Lung (tissue), 12 donors: Measurements from ENCODE around the gene TAS2R8. TPM values are rescaled to one million over a fixed set of nuclear protein-coding genes. Genes with fewer than 3 reads are reported as not detected.

Experiments
- ATAC-seq: fragments of 200-7000 bp; cut with Tn5 transposase; one replicate; pipeline ENCODE4 v1.9.1; 2020; ENCODE audit warnings: moderate number of reproducible peaks; ENCODE audit not compliant: insufficient read depth, low FRiP score
- DNase-seq, 3 donors: peaks; one replicate each; pipeline ENCODE4 v3.0.0-alpha.2; 2013 to 2017
- H3K27ac ChIP-seq, 2 donors: one replicate each; pipeline ENCODE4 v1.5.1; 2013; ENCODE audit warnings: mild to moderate bottlenecking in 2 of 2, moderate library complexity in 2 of 2, control low read depth in 1 of 2, inconsistent platforms in 1 of 2, low read depth in 1 of 2, low read length in 1 of 2
- H3K27me3 ChIP-seq, 3 donors: one replicate each; pipeline ENCODE4 v1.5.1; 2013; ENCODE audit warnings: low read length in 2 of 3; ENCODE audit not compliant: control insufficient read depth in 3 of 3, insufficient read depth in 3 of 3
- H3K36me3 ChIP-seq, 4 donors: one replicate each; pipeline ENCODE4 v1.5.1; 2013; ENCODE audit warnings: low read length in 4 of 4, mild to moderate bottlenecking in 1 of 4, moderate library complexity in 1 of 4; ENCODE audit not compliant: control insufficient read depth in 4 of 4, insufficient read depth in 4 of 4
- H3K4me1 ChIP-seq, 5 donors: one replicate each; pipeline ENCODE4 v1.5.1; 2013; ENCODE audit warnings: low read length in 5 of 5, mild to moderate bottlenecking in 2 of 5, moderate library complexity in 1 of 5; ENCODE audit not compliant: control insufficient read depth in 5 of 5, insufficient read depth in 5 of 5
- H3K4me3 ChIP-seq: one replicate; pipeline ENCODE4 v1.5.1; 2013; ENCODE audit warnings: mild to moderate bottlenecking, control low read depth, moderate library complexity
- H3K9ac ChIP-seq, 2 donors: one replicate each; pipeline ENCODE4 v1.5.1; 2013; ENCODE audit warnings: low read length in 2 of 2, control low read depth in 1 of 2; ENCODE audit not compliant: insufficient read depth in 1 of 2
- H3K9me3 ChIP-seq, 4 donors: one replicate each; pipeline ENCODE4 v1.5.1; 2013; ENCODE audit warnings: low read length in 3 of 4, mild to moderate bottlenecking in 1 of 4, moderate library complexity in 1 of 4; ENCODE audit not compliant: control insufficient read depth in 4 of 4, insufficient read depth in 3 of 4
- WGBS, 2 donors: extraction: QIAGEN DNeasy Blood & Tissue Kit; methylation state at CpG; one replicate each; pipeline ENCODE4 v1.1.7; 2013; 5-methylcytosine and 5-hydroxymethylcytosine counted together
- polyA plus RNA-seq, 2 donors: library from polyadenylated mRNA; stranded (reverse); fragments of 200-250 nt; gene quantifications; one replicate each; pipeline ENCODE4 v1.2.1, GENCODE V29; 2013
- total RNA-seq, 2 donors: library from RNA; depleted of rRNA in 1 of 2; stranded (reverse); fragments of >200 nt in 1 of 2; gene quantifications; one replicate each; pipeline ENCODE4 v1.2.1, GENCODE V29; 2014 to 2021
- TF ChIP-seq, protein P1 (sequence below): IDR thresholded peaks from 2 replicates; pipeline ENCODE4 v1.5.1; 2012; ENCODE audit warnings: mild to moderate bottlenecking; ENCODE audit errors: control extremely low read depth, extremely low read depth
- donor health status: control.
- donor health status: control.
- donor health status: Bipolar disorder and iron deficiency.
- donor health status: healthy.
- donor health status: DM: yes; HTN: yes; CAD: no.

TAS2R8 gene
- total and polyA plus RNA-seq, 4 donors = not detected

DNA sequence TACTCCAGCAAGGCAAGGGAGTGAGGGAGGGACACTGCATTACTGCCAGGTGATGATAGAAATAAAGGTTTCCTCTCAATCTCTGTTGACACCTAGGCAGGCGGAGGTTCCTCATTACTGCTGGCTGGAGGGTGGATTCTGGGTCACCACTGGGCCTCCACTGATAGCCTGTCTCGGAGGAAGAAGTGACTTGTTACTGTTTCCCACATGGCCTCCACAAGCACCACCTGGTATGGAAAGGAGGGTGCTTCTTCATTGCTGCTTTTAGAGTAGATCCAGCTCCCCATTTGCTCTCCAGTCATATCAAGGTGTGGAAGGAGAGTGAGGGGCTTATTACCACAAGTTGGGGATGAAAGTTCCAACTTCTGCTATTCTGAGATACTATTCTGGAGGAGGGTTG is 35.8 kb upstream of the TAS2R8 start:
- H3K4me3 ChIP-seq = no peak overlapping the region
- H3K36me3 ChIP-seq = peaks cover 0 to 8% (median 2%) of the 10 kb centered on the region in 4 donors
- H3K27me3 ChIP-seq = no peaks in the 10 kb centered on the region
- no peaks in the 10 kb centered on the region for H3K4me1 ChIP-seq
- ATAC-seq = no peak
- TF ChIP-seq, protein P1, sequence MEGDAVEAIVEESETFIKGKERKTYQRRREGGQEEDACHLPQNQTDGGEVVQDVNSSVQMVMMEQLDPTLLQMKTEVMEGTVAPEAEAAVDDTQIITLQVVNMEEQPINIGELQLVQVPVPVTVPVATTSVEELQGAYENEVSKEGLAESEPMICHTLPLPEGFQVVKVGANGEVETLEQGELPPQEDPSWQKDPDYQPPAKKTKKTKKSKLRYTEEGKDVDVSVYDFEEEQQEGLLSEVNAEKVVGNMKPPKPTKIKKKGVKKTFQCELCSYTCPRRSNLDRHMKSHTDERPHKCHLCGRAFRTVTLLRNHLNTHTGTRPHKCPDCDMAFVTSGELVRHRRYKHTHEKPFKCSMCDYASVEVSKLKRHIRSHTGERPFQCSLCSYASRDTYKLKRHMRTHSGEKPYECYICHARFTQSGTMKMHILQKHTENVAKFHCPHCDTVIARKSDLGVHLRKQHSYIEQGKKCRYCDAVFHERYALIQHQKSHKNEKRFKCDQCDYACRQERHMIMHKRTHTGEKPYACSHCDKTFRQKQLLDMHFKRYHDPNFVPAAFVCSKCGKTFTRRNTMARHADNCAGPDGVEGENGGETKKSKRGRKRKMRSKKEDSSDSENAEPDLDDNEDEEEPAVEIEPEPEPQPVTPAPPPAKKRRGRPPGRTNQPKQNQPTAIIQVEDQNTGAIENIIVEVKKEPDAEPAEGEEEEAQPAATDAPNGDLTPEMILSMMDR = no peak
- H3K9me3 ChIP-seq = peaks cover 0 to 6% (median 0%) of the 10 kb centered on the region in 4 donors
- WGBS, 2 donors = 96 to 100% methylated on average over 2 of the region's 2 CpGs
- no peak overlapping the region for H3K9ac ChIP-seq
- no peak for DNase-seq
- H3K27ac ChIP-seq = no peak overlapping the region

DNA sequence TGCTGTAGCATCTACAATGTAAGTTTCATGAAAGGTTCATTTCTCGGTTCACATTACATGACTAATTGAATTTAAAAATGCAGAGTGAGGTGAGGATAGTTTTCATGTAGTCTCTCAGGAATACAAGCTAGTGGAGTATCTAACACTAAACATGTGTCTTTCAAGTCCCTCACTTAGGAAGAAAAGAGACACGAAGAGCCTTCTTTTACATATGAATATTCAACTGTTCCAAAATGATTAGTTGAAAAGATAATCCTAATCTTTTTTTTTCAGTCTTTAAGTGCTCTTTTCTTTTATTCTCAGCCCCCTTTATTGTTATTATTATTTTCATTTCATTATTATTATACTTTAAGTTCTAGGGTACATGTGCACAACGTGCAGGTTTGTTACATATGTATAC is 31.4 kb upstream of the TAS2R8 start:
- Histone ChIP-seq H3K9ac (no peak overlapping the region), H3K36me3 (peaks cover 0 to 8% (median 2%) of the 10 kb centered on the region in 4 donors), H3K9me3 (peaks cover 0 to 6% (median 0%) of the 10 kb centered on the region in 4 donors), H3K4me1 (peaks cover 0 to 2% (median 0%) of the 10 kb centered on the region in 5 donors), H3K27ac (no peak overlapping the region), H3K27me3 (no peaks in the 10 kb centered on the region), H3K4me3 (no peak overlapping the region)
- TF ChIP-seq, protein P1 = no peak
- ATAC-seq (no peak), DNase-seq (no peak)
- WGBS, 2 donors = 86 to 96% methylated on average over 3 of the region's 3 CpGs

DNA sequence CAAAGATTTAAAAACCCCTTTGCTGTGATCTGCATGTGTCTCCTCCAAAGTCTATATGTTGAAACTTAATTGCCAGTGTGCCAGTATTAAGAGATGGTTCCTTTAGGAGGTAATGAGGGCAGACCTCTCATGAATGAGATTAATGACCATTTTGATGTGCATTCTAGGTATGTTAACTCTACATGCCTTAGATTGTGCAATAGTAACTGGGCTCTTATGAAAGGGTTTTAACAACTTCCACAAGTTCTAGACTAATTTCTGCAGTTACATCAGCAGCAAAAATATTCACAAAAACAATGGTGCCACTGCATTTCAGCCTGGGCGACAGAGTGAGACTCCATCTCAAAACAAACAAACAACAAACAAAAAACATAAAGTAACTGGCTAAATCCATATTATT is 22.9 kb upstream of the TAS2R8 start:
- TF ChIP-seq, protein P1 = no peak
- no peaks in the 10 kb centered on the region for H3K4me1 ChIP-seq
- WGBS, 2 donors = 97 to 100% methylated on average over 1 of the region's 1 CpG
- no peak overlapping the region for H3K27ac ChIP-seq
- no peaks in the 10 kb centered on the region for H3K36me3 ChIP-seq
- no peaks in the 10 kb centered on the region for H3K9me3 ChIP-seq
- no peak overlapping the region for H3K4me3 ChIP-seq
- H3K27me3 ChIP-seq = no peaks in the 10 kb centered on the region
- ATAC-seq (no peak), DNase-seq (no peak)
- H3K9ac ChIP-seq = no peak overlapping the region

DNA sequence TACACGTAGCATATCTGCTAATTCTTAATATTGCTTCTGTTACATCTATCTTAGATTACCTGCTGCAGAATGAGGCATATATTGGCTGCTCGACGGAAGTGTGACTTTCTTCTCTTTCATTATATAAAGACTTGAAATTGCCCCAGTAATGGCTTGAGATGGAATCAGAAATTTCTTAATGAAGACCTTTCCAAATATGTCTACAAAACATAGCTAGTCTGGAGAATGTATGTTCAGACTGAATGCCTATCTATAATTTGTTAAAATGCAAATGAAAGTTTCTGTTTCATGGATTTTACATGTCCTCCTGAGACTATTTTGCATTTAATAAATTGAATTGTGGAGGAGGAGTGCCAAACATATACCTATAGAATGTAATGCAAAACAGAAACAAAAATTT is 19.2 kb upstream of the TAS2R8 start, which contains the start of gene TAS2R10:
TSS of gene TAS2R10 (minus strand) at position 101 of the 400 bp plus-strand sequence. CDS start at position 12, 89 bp downstream.
- Histone ChIP-seq H3K27ac (no peak within 1 kb of the TSS), H3K9me3 (no peaks in the 10 kb centered on the region), H3K36me3 (no peaks in the 10 kb centered on the region), H3K4me1 (no peaks in the 10 kb centered on the region), H3K27me3 (no peaks in the 10 kb centered on the region), H3K4me3 (no peak within 1 kb of the TSS), H3K9ac (no peak within 1 kb of the TSS)
- ATAC-seq (no peak), DNase-seq (no peak)
- TF ChIP-seq, protein P1 = no peak
- WGBS, 2 donors = 91 to 98% methylated on average over 3 of the region's 3 CpGs
